Middle frontal gyrus (tissue), 1 donor: ENCODE data around the gene VARS2.
A peak's percentile ranks its signal among the peaks of the same experiment; 100 is the strongest.

Experiments used
- DNase-seq: peaks from one replicate; pipeline ENCODE4 v3.0.0-alpha.2; 2015; ENCODE audit warnings: low spot score; ENCODE audit errors: extremely low spot score

Gene VARS2

DNA sequence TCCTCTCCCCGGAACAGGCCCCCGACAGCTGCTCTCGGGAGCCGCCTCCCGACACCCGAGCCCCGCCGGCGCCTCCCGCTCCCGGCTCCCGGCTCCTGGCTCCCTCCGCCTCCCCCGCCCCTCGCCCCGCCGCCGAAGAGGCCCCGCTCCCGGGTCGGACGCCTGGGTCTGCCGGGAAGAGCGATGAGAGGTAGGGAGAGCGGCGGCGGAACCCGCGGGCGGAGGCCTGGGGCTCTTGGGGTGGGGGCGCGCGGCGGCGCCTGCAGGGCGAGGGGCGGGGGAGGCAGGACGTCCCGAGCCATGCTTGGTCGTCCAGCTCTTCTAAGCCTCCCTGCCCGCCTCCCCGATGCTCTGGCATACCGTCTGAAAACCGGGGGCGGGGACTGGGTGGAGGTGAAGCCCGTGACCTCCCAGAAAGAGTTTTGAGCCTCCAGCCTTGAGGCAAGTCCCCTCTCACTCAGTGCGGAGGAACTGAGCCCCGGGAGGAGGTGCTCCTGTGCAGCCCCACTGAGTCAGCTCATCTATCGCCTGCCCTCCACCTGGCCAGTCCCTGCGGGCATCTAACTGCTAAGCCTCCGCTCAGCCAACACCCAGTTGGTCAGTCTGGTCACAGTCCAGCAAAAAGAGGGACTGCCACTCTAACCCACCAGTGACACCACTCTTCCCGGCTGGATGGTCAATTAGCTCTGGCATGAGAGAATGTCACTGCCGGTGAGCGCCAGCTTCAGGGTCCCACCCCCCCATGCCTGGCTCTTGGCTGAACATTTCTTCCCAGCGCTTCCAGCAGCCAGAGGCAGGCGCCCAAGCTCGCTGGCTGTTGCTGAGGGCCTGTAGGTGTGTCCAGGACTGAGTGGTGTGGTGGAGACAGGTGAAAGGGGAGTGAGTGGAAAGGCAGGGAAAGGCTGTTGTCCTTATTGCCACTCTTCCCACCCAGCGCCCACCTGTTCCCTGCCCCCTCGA, 29.2 kb upstream of the VARS2 start:
- no peak for DNase-seq

DNA sequence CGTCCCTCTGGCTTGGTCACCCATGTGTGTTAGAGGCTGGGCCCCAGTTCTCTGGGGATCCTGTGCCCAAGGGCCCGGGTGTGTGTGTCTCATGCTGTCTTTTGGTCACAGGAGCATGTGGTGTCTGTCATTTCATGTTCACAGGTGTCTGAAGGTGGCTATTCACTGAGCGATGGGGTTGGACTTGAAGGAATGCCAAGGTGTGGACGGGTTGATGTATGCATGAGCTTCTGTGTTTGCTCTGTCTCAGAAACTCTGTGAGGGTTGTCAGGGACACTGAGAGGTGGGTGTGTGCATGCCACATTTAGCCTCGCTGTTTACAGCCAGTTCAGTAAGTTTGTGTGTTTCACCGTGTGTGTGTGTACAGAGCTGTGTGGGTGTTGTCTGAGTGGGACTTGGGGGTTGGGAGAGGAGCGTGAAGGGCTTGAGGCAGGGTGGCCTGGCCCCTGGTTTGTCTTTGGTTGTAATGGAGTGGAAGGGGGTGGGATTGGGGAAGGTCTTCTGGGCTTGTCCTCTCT, 28.5 kb upstream of the VARS2 start:
- DNase-seq, result peak; percentile 16

DNA sequence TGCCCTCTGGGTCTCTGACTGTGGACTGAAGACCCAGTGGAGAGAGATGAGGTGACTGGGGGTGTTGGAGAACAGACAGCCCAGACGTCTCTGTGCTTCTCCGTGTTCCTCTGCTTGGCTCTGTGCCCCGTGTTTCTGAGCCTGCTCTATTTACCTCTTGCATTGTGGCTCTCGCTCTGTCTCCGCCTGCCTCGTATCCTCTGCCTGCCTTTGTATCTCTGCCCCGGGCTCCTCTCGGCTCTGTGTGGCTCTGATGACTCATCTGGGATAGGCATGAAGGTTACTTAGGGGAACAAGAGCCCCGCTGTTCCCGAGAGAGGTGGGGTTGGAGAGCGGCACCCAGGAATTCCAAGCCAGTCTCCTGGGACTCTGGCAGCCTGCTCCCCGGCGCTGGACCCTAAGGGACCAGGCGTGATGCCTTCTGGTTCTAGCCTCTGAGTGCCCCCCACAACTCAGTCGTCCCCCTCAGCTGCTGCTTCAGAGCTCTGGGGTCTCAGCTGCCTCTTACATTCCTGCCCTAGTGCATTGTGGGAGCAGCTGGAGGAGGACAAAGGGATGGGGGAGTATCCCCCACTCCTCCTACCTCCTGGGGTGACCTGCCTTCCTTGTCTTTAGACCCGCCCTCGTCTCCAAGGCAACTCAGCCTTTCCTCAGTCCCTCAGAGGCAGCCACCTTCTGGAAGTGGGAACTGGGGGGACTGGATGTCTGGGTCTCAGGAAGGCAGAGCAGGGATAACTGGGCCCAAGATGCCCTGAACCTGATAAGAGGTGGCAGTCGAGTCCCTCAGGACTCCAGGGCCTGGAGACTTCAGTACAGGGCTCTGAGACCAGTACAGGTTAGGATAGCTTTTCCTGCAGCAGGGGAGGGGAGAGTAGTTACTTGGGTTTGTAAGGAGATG, 27.8 kb upstream of the VARS2 start:
- DNase-seq, result no peak

DNA sequence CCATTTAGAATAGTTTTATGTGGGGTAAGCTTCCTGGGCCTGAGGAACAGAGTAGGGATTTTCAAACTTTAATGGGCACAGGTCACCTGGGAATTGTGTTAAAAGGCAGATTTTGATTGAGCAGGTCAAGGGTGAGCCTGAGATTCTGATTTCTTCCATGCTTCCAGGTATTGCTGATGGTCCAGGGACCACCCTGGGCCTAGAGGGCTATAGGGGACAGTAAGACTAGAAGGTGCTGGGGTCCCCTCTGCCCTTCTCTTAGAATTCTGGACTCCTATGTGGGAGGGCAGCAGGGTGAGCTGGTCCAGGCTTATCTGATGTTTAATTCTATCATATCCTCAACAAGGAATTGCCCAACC, 27.2 kb upstream of the VARS2 start:
- DNase-seq, result no peak

DNA sequence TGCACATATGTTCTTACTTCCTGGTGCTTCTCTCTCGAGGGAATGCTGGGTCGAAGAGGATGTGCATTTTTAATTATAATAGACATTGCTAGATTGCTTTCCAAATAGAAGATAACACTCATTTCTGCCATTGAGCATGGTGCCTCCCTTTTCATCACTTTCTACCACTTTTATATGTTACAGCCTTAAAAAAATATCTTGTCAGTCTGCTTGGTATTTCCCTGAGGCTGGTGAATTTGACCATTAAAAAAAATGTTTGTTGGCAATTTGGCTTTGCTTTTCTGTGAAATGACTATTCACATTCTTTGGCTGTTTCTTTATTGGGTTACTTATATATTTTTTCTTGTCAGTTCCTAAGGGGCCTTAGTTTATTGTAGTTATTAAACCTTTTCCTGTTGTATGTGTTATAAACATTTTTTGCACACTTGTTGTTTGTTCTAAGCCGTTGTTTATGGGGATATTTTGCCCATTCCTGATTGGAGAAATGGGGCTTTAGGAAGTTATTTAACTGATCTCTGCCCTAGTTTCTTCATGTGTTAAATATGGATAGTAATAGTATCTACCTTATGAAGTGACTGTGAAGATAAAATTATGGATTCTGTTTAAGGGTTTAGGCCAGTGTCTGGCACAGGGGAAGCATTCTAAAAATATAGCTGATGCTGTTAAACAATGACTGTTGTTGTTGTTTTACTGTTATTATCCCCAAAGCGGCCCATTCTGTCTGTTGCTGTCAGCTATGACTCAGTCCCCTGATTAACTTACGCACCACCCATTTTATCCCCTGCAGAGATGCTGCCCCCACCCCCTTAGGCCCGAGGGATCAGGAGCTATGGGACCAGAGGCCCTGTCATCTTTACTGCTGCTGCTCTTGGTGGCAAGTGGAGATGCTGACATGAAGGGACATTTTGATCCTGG, 25.9 kb upstream of the VARS2 start:
- DNase-seq, result no peak

DNA sequence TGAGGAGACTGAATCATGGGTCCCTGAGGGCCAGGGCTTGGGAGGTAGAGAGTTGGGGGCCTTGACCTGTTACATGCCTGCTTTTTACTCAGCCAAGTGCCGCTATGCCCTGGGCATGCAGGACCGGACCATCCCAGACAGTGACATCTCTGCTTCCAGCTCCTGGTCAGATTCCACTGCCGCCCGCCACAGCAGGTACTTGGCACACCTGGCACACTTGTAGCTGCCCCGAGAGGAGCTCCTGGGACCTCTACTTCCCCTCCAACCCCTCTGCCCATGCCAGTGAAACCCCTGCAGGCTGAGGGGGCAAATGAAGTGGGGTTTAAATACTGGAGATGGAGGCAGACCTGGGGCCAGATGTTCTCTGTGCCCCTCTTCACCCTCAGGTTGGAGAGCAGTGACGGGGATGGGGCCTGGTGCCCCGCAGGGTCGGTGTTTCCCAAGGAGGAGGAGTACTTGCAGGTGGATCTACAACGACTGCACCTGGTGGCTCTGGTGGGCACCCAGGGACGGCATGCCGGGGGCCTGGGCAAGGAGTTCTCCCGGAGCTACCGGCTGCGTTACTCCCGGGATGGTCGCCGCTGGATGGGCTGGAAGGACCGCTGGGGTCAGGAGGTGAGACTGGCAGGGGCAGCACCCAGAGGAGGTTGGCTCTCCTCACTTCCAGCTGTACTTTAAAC, 25.1 kb upstream of the VARS2 start:
- DNase-seq, result no peak

DNA sequence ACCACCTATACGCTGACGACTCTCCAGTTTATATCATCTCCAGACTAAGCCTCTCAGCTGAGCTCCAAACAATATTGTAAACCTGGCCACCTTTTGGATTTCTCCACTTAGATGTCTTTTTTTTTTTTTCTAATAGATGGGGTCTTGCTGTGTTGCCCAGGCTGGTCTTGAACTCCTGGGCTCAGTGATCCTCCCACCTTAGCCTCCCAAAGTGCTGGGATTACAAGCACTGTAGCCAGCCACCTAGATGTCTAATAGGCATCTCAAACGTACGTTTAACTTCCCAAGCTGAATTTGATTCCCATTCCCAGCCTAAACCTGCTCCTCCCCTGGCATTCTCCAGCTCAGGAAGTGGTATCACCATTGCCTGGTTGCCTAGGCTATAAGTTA, 24.5 kb upstream of the VARS2 start:
- no peak for DNase-seq

DNA sequence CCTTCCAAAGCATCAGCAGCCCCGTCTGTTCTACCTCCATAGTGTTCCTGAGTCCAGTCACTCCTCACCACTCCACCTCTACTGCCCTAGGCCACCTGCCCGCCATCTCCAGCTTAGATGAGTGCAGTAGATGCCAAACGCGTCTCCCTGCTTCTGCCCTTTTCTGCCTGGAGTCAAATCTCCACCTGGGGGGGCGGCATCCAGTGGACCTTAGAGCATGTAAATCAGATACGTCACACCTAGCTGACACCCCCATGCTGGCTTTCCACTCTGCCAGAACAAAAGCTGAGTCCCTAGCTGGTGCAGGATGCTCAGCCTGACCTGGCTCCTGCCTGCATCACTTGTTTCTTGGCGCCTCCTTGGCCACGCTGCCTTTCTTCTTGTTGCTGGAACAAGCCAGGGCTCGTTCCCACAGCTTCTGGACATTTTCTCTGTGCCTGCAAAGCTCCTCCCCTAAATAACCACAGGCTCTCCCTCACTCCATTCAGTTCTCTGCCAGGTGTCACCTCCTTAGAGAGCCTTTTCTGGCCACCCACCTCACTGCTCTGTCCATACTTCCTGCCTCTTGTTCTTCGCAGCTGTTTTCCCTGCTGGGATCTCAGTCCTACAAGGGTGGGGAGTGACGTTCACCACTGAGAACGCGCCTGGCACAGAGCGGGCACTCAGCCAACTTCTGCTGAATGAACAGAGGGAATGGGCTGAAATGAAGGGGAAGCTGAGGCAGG, 24.0 kb upstream of the VARS2 start:
- peak; percentile 21 for DNase-seq

DNA sequence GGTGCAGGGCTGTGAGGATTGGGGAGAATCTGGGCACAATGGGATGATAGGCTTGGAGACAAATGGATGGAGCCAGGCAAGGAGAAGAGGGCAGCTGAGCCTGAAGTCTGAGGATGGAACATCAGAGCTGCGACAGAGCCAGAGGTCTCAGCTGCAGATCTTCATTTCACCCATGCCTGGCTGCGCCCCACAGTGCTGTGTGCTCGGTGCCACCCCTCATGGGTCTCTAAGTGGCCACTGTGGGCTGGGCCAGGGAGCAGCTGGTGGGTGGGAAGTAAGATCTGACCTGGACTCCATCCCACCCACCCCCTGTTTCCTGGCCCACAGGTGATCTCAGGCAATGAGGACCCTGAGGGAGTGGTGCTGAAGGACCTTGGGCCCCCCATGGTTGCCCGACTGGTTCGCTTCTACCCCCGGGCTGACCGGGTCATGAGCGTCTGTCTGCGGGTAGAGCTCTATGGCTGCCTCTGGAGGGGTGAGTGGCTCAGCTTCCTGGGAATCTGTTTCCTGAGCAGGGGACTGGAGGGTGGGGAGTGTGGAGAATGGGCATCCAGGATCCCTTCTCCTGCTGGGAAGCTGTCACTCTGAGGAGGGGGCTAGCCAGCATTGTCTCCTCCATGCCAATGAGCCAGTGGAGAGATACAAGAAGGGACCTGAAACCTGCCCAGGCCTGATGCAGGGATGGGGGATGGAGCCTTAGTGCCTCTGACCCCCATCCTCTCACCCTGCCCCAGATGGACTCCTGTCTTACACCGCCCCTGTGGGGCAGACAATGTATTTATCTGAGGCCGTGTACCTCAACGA, 23.2 kb upstream of the VARS2 start:
- DNase-seq, result no peak

DNA sequence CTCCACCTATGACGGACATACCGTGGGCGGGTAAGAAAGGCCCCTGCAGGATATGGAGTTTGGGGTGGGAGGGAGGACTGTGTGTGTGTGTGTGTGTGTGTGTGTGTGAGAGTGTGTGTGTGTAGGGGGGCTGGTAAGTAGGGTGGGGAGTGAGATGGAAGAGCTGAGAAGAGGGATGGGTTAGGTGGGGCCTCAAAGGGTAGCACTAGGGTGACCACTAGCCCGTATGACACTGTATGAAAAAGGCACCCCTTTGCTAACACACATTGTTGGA, 22.7 kb upstream of the VARS2 start:
- DNase-seq, result no peak

DNA sequence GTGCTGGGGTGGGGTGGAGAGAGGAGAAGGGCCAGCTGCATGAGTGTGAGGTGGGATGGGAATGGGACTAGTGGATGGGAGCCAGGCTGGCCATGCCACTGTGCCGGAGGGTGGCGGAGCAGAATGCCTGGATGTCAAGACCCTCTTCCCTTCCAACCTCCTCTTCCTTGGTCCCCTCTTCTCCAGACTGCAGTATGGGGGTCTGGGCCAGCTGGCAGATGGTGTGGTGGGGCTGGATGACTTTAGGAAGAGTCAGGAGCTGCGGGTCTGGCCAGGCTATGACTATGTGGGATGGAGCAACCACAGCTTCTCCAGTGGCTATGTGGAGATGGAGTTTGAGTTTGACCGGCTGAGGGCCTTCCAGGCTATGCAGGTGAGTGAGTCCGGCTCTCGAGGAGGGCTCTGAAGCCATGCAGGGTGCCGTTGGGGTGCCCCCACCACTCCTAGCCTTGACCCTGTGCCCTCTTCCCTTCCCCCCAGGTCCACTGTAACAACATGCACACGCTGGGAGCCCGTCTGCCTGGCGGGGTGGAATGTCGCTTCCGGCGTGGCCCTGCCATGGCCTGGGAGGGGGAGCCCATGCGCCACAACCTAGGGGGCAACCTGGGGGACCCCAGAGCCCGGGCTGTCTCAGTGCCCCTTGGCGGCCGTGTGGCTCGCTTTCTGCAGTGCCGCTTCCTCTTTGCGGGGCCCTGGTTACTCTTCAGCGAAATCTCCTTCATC, 22.1 kb upstream of the VARS2 start:
- DNase-seq, result no peak

DNA sequence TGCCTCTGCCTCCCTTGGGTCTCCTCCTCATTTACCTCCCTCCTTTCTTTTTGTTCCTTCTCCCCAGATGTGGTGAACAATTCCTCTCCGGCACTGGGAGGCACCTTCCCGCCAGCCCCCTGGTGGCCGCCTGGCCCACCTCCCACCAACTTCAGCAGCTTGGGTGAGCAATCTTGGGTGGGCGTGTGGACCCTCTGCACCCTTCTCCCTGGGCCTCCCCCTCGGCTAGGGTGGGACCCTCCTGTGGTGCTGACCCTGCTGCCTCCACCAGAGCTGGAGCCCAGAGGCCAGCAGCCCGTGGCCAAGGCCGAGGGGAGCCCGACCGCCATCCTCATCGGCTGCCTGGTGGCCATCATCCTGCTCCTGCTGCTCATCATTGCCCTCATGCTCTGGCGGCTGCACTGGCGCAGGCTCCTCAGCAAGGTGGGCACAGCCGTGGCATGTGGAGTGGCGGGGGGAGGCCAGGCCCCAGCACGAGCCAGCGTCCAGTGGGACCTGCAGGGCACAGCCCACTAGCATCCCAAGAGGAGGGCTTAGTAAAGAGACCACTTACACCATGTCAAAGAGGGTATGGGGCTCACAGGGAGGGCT, 20.9 kb upstream of the VARS2 start:
- no peak for DNase-seq

DNA sequence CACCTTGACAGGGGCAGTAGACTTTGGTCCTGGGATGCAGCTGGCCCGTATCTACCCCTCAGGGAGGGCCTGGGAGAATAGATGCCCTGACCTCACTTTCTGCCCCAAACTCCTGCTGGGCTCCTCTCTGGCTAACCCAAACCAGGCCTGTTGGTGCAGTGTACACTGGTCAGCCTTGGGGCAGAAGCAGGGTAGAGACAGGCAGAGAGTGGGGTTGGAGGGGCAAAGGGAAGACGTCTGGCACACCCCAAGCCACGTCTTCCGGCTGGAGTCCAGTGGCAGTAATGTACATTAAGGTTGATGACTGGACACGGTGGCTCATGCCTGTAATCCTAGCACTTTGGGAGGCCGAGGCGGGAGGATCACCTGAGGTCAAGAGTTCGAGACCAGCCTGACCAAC, 20.4 kb upstream of the VARS2 start:
- no peak for DNase-seq

DNA sequence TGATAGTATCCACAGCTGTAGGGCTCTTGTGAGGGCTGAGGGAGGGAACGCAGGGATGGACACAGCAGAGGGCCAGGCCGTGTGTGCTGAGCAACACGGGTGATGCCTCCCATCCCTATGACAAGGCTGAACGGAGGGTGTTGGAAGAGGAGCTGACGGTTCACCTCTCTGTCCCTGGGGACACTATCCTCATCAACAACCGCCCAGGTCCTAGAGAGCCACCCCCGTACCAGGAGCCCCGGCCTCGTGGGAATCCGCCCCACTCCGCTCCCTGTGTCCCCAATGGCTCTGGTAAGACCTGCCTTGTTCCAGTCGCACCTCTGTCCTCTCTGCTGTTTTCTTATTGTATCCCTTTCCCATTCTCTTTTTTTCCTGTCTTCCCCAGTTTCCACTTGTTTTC, 19.7 kb upstream of the VARS2 start:
- DNase-seq, result no peak

DNA sequence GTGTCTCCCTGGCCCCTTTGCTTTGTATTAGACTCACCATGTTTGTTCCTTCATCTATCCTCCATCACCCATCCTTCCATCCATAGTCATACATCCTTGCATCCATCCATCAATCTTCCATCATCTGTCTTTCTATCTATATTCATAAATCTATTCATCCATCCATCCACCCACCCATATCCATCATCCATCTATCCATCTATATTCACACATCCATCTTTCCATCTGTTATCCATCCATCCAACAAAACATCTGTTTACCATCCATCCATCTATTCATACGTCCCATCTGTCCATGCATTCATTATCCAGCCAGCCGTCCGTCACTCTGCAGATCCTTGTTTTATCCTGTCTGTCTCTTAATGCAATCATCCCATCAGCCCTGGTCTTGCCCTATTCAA, 19.1 kb upstream of the VARS2 start:
- DNase-seq, result no peak

DNA sequence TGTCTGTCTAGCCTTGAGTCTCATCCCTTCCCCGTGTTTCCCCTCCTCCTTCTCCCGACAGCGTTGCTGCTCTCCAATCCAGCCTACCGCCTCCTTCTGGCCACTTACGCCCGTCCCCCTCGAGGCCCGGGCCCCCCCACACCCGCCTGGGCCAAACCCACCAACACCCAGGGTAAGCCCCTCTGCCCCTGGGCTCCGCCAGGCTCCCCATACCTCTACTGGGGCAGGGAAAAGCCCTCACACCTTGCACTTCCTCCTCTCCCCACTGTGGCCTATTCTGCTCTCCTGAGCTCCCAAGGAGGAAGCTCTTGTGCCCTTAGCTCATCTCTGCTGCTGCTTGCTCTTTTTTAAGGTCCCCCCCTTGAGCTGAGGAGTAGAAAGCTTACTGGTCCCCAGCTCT, 18.7 kb upstream of the VARS2 start:
- DNase-seq, result no peak

DNA sequence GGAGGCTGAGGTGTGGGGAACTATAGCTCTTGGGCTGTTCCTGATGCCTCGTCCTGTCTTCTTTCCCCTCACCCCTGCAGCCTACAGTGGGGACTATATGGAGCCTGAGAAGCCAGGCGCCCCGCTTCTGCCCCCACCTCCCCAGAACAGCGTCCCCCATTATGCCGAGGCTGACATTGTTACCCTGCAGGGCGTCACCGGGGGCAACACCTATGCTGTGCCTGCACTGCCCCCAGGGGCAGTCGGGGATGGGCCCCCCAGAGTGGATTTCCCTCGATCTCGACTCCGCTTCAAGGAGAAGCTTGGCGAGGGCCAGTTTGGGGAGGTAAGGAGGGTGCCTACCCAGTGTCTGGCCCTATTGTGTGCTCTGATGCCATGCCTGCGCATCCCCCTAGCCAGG, 17.5 kb upstream of the VARS2 start:
- DNase-seq, result no peak

DNA sequence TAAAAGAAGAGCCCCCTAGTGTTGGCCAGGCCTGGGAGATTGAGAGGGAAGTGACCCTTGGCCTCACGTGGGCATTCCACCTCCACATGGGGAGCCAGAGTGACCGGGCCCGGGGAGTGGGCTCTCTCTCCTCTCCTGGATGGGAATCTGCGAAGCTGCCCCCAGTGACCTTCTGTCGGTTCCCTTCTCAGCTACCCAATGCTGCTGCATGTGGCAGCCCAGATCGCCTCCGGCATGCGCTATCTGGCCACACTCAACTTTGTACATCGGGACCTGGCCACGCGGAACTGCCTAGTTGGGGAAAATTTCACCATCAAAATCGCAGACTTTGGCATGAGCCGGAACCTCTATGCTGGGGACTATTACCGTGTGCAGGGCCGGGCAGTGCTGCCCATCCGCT, 16.2 kb upstream of the VARS2 start:
- no peak for DNase-seq
